GM18526 (cell line): ENCODE results near the gene ZNF74.

Source experiments
- POLR2A ChIP-seq: IDR thresholded peaks from 3 replicates; pipeline ENCODE4 v1.6.1; 2011; ENCODE audit not compliant: insufficient read length; ENCODE audit errors: extremely low read depth

ZNF74 gene

GRCh38 chr22:20395907-20396287, 1.9 kb downstream of the ZNF74 start:
- TF ChIP-seq POLR2A: no peak

GRCh38 chr22:20396639-20397038, 2.7 kb downstream of the ZNF74 start:
- no peak for TF ChIP-seq POLR2A

- TF ChIP-seq POLR2A: no peak
Measured at GRCh38 chr22:20397498-20397897, 3.5 kb downstream of the ZNF74 start.

DNA sequence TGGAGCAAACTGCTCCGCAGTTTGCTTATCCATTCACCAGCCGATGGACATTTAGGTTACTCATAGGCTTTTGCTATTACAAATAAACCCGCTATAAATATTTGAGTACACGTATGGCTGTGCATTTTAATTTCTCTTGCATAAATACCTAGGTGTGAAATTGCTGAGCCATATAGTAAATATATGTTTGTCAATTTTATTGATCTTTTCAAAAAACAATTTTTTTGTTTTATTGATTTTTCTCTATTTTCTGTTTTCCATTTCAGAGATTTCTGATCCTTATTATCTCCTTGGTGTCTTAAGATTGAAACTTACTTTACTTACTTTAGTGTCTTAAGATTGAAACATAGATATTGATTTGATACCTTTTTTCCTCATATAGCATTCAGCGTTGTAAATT, 4.5 kb downstream of the ZNF74 start:
- no peak for TF ChIP-seq POLR2A

- TF ChIP-seq POLR2A: no peak
Measured at GRCh38 chr22:20399866-20400605, 6.1 kb downstream of the ZNF74 start.

GRCh38 chr22:20400606-20401375, 6.8 kb downstream of the ZNF74 start:
- no peak for TF ChIP-seq POLR2A

DNA sequence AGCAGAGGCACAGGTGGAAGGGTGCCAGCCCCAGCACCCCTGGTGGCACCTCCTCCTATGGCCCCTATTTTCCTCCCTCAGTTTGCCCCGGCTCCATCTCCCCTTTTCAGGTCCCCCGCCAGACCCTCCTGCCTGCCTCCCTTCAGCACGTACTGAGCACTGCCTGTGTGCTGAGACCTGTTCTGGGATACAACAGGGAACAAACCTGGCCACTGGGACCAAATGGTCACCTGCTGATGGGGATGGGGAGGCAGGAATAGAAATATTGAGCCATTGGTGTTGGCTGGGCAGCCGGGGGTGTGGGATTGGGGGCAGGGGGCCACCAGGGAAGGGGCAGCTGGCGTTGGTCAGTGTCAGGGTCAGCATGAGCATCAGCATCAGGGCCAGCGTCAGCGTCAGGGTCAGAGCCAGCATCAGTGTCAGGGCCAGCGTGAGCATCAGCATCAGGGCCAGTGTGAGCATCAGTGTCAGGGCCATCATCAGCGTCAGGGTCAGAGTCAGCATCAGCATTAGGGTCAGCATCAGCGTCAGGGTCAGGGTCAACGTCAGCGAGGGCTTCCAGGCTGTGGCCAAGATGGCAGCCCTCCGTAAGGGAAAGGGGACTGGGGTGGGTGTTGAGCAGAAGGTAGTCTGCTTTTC, 7.5 kb downstream of the ZNF74 start:
- no peak for TF ChIP-seq POLR2A

- no peak for TF ChIP-seq POLR2A
Measured at GRCh38 chr22:20402960-20403778, 9.2 kb downstream of the ZNF74 start.

DNA sequence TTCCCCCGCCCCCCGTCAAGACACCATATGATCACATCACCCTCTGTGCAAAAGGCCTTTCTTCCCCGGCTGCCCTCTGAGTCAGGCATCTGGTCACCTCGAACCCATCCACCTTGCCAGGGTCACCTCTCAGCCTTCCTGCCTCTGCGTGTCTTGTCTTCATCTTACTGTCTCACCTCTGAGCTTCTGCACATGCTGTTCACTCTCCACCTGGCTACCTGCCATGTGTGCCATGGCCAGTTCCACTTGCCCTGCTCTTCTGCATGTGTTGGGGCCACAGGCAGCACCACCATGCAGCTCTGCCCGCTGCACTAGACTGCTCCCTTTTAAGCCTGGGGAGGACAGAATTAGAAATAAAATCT, 9.8 kb downstream of the ZNF74 start:
- TF ChIP-seq POLR2A: no peak

DNA sequence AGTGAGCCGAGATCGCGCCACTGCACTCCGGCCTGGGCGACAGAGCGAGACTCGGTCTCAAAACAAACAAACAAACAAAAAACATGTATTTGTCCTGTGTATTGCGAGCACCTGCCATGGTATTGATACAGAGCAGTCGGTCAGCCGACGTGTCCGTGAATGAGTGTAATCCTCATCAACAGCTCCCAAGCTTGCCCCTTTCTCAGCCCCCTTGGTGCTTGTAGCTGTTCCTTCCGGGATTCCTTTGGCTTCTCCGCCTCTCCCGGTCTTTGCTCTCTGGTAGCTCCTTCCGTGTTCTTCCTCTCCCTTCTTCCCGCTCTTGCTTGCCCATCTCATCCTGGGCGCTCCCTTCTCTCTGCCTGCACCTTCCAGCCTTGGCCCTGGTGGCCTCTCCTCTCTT, 10.9 kb downstream of the ZNF74 start:
- TF ChIP-seq POLR2A: no peak

DNA sequence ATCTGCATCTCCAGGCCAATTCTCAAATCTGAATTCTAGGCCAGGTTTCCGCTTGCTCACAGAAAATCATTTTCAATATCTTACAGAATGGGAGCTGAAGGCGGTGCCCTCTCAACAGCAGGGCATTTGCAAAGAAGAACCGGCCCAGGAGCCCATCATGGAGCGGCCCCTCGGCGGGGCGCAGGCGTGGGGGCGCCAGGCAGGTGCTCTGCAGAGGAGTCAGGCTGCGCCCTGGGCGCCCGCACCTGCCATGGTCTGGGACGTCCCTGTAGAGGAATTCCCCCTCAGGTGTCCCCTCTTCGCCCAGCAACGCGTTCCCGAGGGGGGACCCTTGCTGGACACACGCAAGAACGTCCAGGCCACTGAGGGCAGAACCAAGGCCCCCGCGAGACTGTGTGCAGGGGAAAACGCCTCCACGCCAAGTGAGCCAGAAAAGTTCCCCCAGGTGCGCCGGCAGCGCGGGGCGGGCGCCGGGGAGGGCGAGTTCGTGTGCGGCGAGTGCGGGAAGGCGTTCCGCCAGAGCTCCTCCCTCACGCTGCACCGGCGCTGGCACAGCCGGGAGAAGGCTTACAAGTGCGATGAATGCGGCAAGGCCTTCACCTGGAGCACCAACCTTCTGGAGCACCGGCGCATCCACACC, 11.5 kb downstream of the ZNF74 start:
- no peak for TF ChIP-seq POLR2A

DNA sequence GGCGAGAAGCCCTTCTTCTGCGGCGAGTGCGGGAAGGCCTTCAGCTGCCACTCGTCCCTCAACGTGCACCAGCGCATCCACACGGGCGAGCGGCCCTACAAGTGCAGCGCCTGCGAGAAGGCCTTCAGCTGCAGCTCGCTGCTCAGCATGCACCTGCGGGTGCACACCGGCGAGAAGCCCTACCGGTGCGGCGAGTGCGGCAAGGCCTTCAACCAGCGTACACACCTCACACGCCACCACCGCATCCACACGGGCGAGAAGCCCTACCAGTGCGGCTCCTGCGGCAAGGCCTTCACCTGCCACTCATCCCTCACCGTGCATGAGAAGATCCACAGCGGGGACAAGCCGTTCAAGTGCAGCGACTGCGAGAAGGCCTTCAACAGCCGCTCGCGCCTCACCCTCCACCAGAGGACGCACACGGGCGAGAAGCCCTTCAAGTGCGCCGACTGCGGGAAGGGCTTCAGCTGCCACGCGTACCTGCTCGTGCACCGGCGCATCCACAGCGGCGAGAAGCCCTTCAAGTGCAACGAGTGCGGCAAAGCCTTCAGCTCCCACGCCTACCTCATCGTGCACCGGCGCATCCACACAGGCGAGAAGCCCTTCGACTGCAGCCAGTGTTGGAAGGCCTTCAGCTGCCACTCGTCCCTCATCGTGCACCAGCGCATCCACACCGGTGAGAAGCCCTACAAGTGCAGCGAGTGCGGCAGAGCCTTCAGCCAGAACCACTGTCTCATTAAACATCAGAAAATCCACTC, 12.2 kb downstream of the ZNF74 start:
- no peak for TF ChIP-seq POLR2A

GRCh38 chr22:20406686-20407408, 12.9 kb downstream of the ZNF74 start:
- no peak for TF ChIP-seq POLR2A

DNA sequence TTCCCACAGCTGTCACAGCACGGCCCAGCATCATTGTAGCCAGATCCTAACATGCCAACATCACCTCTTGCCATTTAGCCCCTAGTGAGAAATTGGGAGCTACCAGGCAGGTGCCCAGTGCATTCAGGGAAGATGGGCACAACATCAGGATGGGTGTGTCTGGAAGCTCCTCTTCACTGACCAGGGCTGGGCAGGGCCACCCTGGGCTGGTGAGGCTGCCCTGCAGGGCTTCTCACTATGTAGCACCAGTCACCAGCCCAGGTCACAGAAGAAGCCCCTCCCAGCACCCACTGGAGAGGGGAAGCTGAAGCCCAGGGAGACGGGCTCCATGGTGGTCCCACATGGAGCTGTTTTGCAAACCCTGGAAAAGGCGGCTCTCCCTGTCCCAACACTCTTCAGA, 13.9 kb downstream of the ZNF74 start:
- no peak for TF ChIP-seq POLR2A
